HEK293 (cell line): ENCODE results near the gene PTPN20.

ENCODE experiments used
- GLI4 ChIP-seq: fragments of 450-650 bp; formaldehyde crosslinking; IDR thresholded peaks from 2 replicates; pipeline ENCODE4 v1.5.1; 2016; ENCODE audit warnings: missing biosample characterization, missing genetic modification characterization
- ZNF157 ChIP-seq: fragments of 450-650 bp; formaldehyde crosslinking; IDR thresholded peaks from 2 replicates; pipeline ENCODE4 v1.5.1; 2016; ENCODE audit warnings: missing biosample characterization, missing genetic modification characterization
- ZNF175 ChIP-seq: fragments of 450-650 bp; formaldehyde crosslinking; IDR thresholded peaks from 2 replicates; pipeline ENCODE4 v1.5.1; 2016; ENCODE audit warnings: missing biosample characterization, missing genetic modification characterization
- ZNF24 ChIP-seq: fragments of 450-650 bp; formaldehyde crosslinking; IDR thresholded peaks from 2 replicates; pipeline ENCODE4 v1.5.1; 2016; ENCODE audit warnings: missing biosample characterization, missing genetic modification characterization
- TF ChIP-seq, protein P1 (sequence below): fragments of 450-650 bp; formaldehyde crosslinking; IDR thresholded peaks from 2 replicates; pipeline ENCODE4 v1.5.1; 2016; ENCODE audit warnings: missing biosample characterization, missing genetic modification characterization
- TF ChIP-seq, protein P2 (sequence below): fragments of 450-650 bp; formaldehyde crosslinking; IDR thresholded peaks from 2 replicates; pipeline ENCODE4 v1.5.1; 2016; ENCODE audit warnings: missing biosample characterization, missing genetic modification characterization, low read depth
- TF ChIP-seq, protein P3 (sequence below): fragments of 450-650 bp; formaldehyde crosslinking; IDR thresholded peaks from 2 replicates; pipeline ENCODE4 v1.5.1; 2016; ENCODE audit warnings: missing biosample characterization, missing genetic modification characterization, low read depth

DNA sequence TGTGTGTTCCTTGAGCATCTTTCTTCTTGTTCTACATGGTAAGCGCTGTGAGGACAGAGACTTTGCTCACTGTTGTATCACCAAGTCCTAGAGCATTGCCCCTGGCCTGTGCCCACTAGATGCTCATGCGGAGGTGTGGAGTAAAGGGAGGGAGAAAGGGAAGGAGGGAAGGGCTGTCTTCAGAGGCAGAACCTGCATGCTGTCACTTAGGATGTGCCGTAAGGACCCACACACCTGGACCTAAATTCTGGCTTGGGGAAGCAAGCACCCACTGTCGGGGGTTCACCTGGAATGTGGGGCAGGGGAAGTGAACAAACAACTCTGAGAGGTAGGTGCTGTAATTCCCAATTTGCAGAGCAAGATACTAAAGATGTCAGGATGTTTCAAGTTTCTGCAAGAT, 129.5 kb downstream of the PTPN20 start:
- TF ChIP-seq, protein P1, sequence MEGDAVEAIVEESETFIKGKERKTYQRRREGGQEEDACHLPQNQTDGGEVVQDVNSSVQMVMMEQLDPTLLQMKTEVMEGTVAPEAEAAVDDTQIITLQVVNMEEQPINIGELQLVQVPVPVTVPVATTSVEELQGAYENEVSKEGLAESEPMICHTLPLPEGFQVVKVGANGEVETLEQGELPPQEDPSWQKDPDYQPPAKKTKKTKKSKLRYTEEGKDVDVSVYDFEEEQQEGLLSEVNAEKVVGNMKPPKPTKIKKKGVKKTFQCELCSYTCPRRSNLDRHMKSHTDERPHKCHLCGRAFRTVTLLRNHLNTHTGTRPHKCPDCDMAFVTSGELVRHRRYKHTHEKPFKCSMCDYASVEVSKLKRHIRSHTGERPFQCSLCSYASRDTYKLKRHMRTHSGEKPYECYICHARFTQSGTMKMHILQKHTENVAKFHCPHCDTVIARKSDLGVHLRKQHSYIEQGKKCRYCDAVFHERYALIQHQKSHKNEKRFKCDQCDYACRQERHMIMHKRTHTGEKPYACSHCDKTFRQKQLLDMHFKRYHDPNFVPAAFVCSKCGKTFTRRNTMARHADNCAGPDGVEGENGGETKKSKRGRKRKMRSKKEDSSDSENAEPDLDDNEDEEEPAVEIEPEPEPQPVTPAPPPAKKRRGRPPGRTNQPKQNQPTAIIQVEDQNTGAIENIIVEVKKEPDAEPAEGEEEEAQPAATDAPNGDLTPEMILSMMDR (tag by site-specific recombination), result no peak
- TF ChIP-seq ZNF24, result no peak
- TF ChIP-seq ZNF175, result no peak
- TF ChIP-seq, protein P2, sequence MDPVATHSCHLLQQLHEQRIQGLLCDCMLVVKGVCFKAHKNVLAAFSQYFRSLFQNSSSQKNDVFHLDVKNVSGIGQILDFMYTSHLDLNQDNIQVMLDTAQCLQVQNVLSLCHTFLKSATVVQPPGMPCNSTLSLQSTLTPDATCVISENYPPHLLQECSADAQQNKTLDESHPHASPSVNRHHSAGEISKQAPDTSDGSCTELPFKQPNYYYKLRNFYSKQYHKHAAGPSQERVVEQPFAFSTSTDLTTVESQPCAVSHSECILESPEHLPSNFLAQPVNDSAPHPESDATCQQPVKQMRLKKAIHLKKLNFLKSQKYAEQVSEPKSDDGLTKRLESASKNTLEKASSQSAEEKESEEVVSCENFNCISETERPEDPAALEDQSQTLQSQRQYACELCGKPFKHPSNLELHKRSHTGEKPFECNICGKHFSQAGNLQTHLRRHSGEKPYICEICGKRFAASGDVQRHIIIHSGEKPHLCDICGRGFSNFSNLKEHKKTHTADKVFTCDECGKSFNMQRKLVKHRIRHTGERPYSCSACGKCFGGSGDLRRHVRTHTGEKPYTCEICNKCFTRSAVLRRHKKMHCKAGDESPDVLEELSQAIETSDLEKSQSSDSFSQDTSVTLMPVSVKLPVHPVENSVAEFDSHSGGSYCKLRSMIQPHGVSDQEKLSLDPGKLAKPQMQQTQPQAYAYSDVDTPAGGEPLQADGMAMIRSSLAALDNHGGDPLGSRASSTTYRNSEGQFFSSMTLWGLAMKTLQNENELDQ (tag by site-specific recombination), result no peak
- no peak for TF ChIP-seq ZNF157 (tag by site-specific recombination)
- TF ChIP-seq, protein P3, sequence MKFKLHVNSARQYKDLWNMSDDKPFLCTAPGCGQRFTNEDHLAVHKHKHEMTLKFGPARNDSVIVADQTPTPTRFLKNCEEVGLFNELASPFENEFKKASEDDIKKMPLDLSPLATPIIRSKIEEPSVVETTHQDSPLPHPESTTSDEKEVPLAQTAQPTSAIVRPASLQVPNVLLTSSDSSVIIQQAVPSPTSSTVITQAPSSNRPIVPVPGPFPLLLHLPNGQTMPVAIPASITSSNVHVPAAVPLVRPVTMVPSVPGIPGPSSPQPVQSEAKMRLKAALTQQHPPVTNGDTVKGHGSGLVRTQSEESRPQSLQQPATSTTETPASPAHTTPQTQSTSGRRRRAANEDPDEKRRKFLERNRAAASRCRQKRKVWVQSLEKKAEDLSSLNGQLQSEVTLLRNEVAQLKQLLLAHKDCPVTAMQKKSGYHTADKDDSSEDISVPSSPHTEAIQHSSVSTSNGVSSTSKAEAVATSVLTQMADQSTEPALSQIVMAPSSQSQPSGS (tag by site-specific recombination), result no peak
- no peak for TF ChIP-seq GLI4 (tag by site-specific recombination)
